Activated T-cell treated with anti-CD3 and anti-CD28 coated beads, Interleukin-2, amount 50 U/mL, for 24 hours (primary cell): ENCODE measurements around the gene RSRC1.
"Not testable (repeated sequence)": the region's sequence is repeated elsewhere in the genome, so short reads cannot be mapped to it uniquely, and the experiment has no call there.

Experiments used
- DNase-seq: peaks from one replicate; pipeline ENCODE4 v3.0.0-alpha.2; 2020
- H3K27ac Mint-ChIP-seq: 2 replicates; pipeline ENCODE4 v1.8.0; 2020; ENCODE audit warnings: mild to moderate bottlenecking, mixed read lengths
- H3K27me3 Mint-ChIP-seq: 2 replicates; pipeline ENCODE4 v1.8.0; 2020; ENCODE audit warnings: mixed read lengths
- H3K36me3 Mint-ChIP-seq: 2 replicates; pipeline ENCODE4 v1.8.0; 2020; ENCODE audit warnings: low read depth, mixed read lengths
- H3K4me1 Mint-ChIP-seq: 2 replicates; pipeline ENCODE4 v1.8.0; 2020; ENCODE audit warnings: low read depth, mixed read lengths
- H3K4me3 Mint-ChIP-seq: 2 replicates; pipeline ENCODE4 v1.8.0; 2020; ENCODE audit warnings: mild to moderate bottlenecking, moderate library complexity, mixed read lengths
- H3K9me3 Mint-ChIP-seq: 2 replicates; pipeline ENCODE4 v1.8.0; 2020; ENCODE audit warnings: mixed read lengths

Gene RSRC1

GRCh38 chr3:158379517-158379916, 269.6 kb downstream of the RSRC1 start:
- no peak for DNase-seq
- no peak overlapping the region for H3K4me3 Mint-ChIP-seq
- H3K27ac Mint-ChIP-seq: no peak overlapping the region
- peaks cover 11% of the 10 kb centered on the region for H3K36me3 Mint-ChIP-seq
- no peaks in the 10 kb centered on the region for H3K27me3 Mint-ChIP-seq
- H3K4me1 Mint-ChIP-seq: no peaks in the 10 kb centered on the region
- no peaks in the 10 kb centered on the region for H3K9me3 Mint-ChIP-seq

GRCh38 chr3:158381262-158381868, 271.5 kb downstream of the RSRC1 start:
- H3K36me3 Mint-ChIP-seq: peaks cover 12% of the 10 kb centered on the region
- no peak overlapping the region for H3K27ac Mint-ChIP-seq

GRCh38 chr3:158382479-158382878, 272.6 kb downstream of the RSRC1 start:
- no peak for DNase-seq
- Mint-ChIP-seq H3K36me3 (peaks cover 8% of the 10 kb centered on the region), H3K4me1 (no peaks in the 10 kb centered on the region)

More at GRCh38 chr3:158381262-158381868, 271.5 kb downstream of the RSRC1 start:
- DNase-seq: no peak
- Mint-ChIP-seq H3K4me3 (no peak overlapping the region), H3K9me3 (peaks cover 1% of the 10 kb centered on the region), H3K27me3 (no peaks in the 10 kb centered on the region), H3K4me1 (no peaks in the 10 kb centered on the region)

GRCh38 chr3:158384019-158384418, 274.1 kb downstream of the RSRC1 start:
- DNase-seq: no peak
- H3K4me1 Mint-ChIP-seq: no peaks in the 10 kb centered on the region
- H3K9me3 Mint-ChIP-seq: peaks cover 3% of the 10 kb centered on the region
- no peak overlapping the region for H3K27ac Mint-ChIP-seq
- no peaks in the 10 kb centered on the region for H3K27me3 Mint-ChIP-seq
- no peak overlapping the region for H3K4me3 Mint-ChIP-seq
- H3K36me3 Mint-ChIP-seq: peaks cover 5% of the 10 kb centered on the region

More at GRCh38 chr3:158382479-158382878, 272.6 kb downstream of the RSRC1 start:
- Mint-ChIP-seq H3K4me3 (no peak overlapping the region), H3K9me3 (peaks cover 3% of the 10 kb centered on the region), H3K27me3 (no peaks in the 10 kb centered on the region), H3K27ac (no peak overlapping the region)

GRCh38 chr3:158395421-158395820, 285.5 kb downstream of the RSRC1 start:
- no peak for DNase-seq
- no peak overlapping the region for H3K27ac Mint-ChIP-seq
- no peak overlapping the region for H3K4me3 Mint-ChIP-seq
- no peaks in the 10 kb centered on the region for H3K4me1 Mint-ChIP-seq
- no peaks in the 10 kb centered on the region for H3K27me3 Mint-ChIP-seq
- H3K36me3 Mint-ChIP-seq: peaks cover 24% of the 10 kb centered on the region
- H3K9me3 Mint-ChIP-seq: peaks cover 31% of the 10 kb centered on the region

- no peaks in the 10 kb centered on the region for H3K9me3 Mint-ChIP-seq
- H3K4me3 Mint-ChIP-seq: no peak overlapping the region
- DNase-seq: no peak
- H3K4me1 Mint-ChIP-seq: no peaks in the 10 kb centered on the region
- H3K27ac Mint-ChIP-seq: no peak overlapping the region
- H3K27me3 Mint-ChIP-seq: no peaks in the 10 kb centered on the region
- no peaks in the 10 kb centered on the region for H3K36me3 Mint-ChIP-seq
These were observed 292.7 kb downstream of the RSRC1 start for GRCh38 chr3:158402590-158402989.

- H3K9me3 Mint-ChIP-seq: no peaks in the 10 kb centered on the region
- H3K27me3 Mint-ChIP-seq: no peaks in the 10 kb centered on the region
- DNase-seq: no peak
- no peak overlapping the region for H3K27ac Mint-ChIP-seq
- H3K36me3 Mint-ChIP-seq: no peaks in the 10 kb centered on the region
- H3K4me1 Mint-ChIP-seq: no peaks in the 10 kb centered on the region
- no peak overlapping the region for H3K4me3 Mint-ChIP-seq
These were observed 293.1 kb downstream of the RSRC1 start for GRCh38 chr3:158403013-158403412.

GRCh38 chr3:158404131-158404718, 294.3 kb downstream of the RSRC1 start:
- H3K4me3 Mint-ChIP-seq: no peak overlapping the region
- no peaks in the 10 kb centered on the region for H3K4me1 Mint-ChIP-seq
- H3K9me3 Mint-ChIP-seq: no peaks in the 10 kb centered on the region
- no peak for DNase-seq
- no peaks in the 10 kb centered on the region for H3K36me3 Mint-ChIP-seq
- no peaks in the 10 kb centered on the region for H3K27me3 Mint-ChIP-seq
- H3K27ac Mint-ChIP-seq: no peak overlapping the region

GRCh38 chr3:158405507-158405906, 295.6 kb downstream of the RSRC1 start:
- no peak overlapping the region for H3K27ac Mint-ChIP-seq
- no peaks in the 10 kb centered on the region for H3K27me3 Mint-ChIP-seq
- DNase-seq: no peak
- H3K9me3 Mint-ChIP-seq: no peaks in the 10 kb centered on the region
- no peaks in the 10 kb centered on the region for H3K36me3 Mint-ChIP-seq
- no peak overlapping the region for H3K4me3 Mint-ChIP-seq
- H3K4me1 Mint-ChIP-seq: no peaks in the 10 kb centered on the region

GRCh38 chr3:158407844-158408517, 298.1 kb downstream of the RSRC1 start:
- Mint-ChIP-seq H3K36me3 (peaks cover 14% of the 10 kb centered on the region), H3K27me3 (no peaks in the 10 kb centered on the region), H3K4me1 (no peaks in the 10 kb centered on the region), H3K27ac (no peak overlapping the region), H3K4me3 (no peak overlapping the region), H3K9me3 (no peaks in the 10 kb centered on the region)
- DNase-seq: no peak

- not testable (repeated sequence) for H3K4me3 Mint-ChIP-seq, DNase-seq, H3K4me1 Mint-ChIP-seq, H3K27me3 Mint-ChIP-seq, H3K27ac Mint-ChIP-seq, H3K9me3 Mint-ChIP-seq
- peaks cover 20% of the 10 kb centered on the region for H3K36me3 Mint-ChIP-seq
These were observed 298.6 kb downstream of the RSRC1 start for GRCh38 chr3:158408518-158408897.

- peaks cover 20% of the 10 kb centered on the region for H3K36me3 Mint-ChIP-seq
- peaks cover 6% of the 10 kb centered on the region for H3K9me3 Mint-ChIP-seq
- H3K4me1 Mint-ChIP-seq: peaks cover 13% of the 10 kb centered on the region
- H3K4me3 Mint-ChIP-seq: no peak overlapping the region
- no peaks in the 10 kb centered on the region for H3K27me3 Mint-ChIP-seq
- H3K27ac Mint-ChIP-seq: no peak overlapping the region
- no peak for DNase-seq
These were observed 308.1 kb downstream of the RSRC1 start for GRCh38 chr3:158418035-158418434.

- Mint-ChIP-seq H3K9me3 (peaks cover 6% of the 10 kb centered on the region), H3K27me3 (no peaks in the 10 kb centered on the region), H3K4me1 (peaks cover 13% of the 10 kb centered on the region), H3K27ac (no peak overlapping the region), H3K4me3 (no peak overlapping the region), H3K36me3 (peaks cover 10% of the 10 kb centered on the region)
- DNase-seq: no peak
These were observed 310.1 kb downstream of the RSRC1 start for GRCh38 chr3:158419820-158420653.

- H3K4me3 Mint-ChIP-seq: no peak overlapping the region
- H3K36me3 Mint-ChIP-seq: peaks cover 10% of the 10 kb centered on the region
- H3K27me3 Mint-ChIP-seq: no peaks in the 10 kb centered on the region
- DNase-seq: no peak
- H3K27ac Mint-ChIP-seq: peak overlapping the region; percentile 31
- H3K4me1 Mint-ChIP-seq: peaks cover 13% of the 10 kb centered on the region
- H3K9me3 Mint-ChIP-seq: peaks cover 6% of the 10 kb centered on the region
These were observed 310.9 kb downstream of the RSRC1 start for GRCh38 chr3:158420654-158421396.
